Omental fat pad (tissue), 4 donors: Measurements from ENCODE around the gene ROBO2. TPM values are rescaled to one million over a fixed set of nuclear protein-coding genes. Genes with fewer than 3 reads are reported as not detected.

Experiments used
- ATAC-seq: fragments of 150-250 bp; one replicate; pipeline ENCODE4 v1.9.1; 2016; ENCODE audit warnings: mild to moderate bottlenecking, moderate library complexity; ENCODE audit not compliant: low FRiP score
- DNase-seq: peaks from one replicate; pipeline ENCODE4 v3.0.0-alpha.2; 2019; ENCODE audit warnings: low spot score
- total RNA-seq, 4 donors: library from RNA; depleted of rRNA; stranded (reverse); fragments of >200 nt; gene quantifications; one replicate each; pipeline ENCODE4 v1.1.0, GENCODE V29; 2016
- TF ChIP-seq, protein P1 (sequence below), 3 donors: fragments of 450-650 bp; IDR thresholded peaks; one replicate each; pipeline ENCODE4 v1.5.1; 2016 to 2017; ENCODE audit warnings: antibody characterized with exemption in 3 of 3, mild to moderate bottlenecking in 3 of 3, moderate library complexity in 2 of 3

ROBO2 gene
- total RNA-seq, 4 donors from 2014 or later, result 0.12 to 1.3 (median 1.1) TPM

DNA sequence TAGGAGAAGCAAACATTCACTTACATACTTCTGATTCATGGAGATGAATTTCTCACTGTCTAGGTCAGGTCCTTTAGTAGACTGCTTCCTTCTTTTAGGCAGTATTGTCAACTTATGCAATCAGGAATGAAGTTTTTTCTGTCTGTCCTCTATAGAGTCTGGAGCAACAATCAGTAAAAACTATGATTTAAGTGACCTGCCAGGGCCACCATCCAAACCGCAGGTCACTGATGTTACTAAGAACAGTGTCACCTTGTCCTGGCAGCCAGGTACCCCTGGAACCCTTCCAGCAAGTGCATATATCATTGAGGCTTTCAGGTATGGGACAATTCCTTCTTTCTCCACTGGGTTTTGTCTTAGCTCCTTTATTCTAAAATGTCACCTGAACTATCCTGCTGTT is 523.1 kb downstream of the ROBO2 start:
- DNase-seq (no peak), ATAC-seq (no peak)
- TF ChIP-seq, protein P1, sequence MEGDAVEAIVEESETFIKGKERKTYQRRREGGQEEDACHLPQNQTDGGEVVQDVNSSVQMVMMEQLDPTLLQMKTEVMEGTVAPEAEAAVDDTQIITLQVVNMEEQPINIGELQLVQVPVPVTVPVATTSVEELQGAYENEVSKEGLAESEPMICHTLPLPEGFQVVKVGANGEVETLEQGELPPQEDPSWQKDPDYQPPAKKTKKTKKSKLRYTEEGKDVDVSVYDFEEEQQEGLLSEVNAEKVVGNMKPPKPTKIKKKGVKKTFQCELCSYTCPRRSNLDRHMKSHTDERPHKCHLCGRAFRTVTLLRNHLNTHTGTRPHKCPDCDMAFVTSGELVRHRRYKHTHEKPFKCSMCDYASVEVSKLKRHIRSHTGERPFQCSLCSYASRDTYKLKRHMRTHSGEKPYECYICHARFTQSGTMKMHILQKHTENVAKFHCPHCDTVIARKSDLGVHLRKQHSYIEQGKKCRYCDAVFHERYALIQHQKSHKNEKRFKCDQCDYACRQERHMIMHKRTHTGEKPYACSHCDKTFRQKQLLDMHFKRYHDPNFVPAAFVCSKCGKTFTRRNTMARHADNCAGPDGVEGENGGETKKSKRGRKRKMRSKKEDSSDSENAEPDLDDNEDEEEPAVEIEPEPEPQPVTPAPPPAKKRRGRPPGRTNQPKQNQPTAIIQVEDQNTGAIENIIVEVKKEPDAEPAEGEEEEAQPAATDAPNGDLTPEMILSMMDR (IDR thresholded peaks at IDR 0.05), result no peak

DNA sequence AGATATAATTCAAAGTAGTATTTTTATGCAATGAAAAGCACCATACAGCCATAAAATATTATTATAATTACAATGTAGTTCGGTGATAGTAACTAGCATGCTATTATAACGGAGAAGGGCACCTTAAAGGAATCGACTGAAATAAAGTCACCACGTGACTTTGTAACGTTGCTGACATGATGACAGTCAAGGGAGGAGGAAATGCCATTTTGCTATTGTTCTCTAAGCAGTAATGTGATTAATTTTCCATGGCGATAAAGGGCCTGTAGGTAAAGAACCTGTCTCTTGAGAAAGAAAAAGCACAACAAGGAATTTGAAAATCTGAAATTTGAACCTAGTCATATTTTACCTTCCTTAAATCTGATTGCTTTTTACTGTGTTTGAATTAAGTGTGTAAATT is 526.2 kb downstream of the ROBO2 start:
- TF ChIP-seq, protein P1 (IDR thresholded peaks at IDR 0.05), result no peak
- ATAC-seq (no peak), DNase-seq (no peak)

DNA sequence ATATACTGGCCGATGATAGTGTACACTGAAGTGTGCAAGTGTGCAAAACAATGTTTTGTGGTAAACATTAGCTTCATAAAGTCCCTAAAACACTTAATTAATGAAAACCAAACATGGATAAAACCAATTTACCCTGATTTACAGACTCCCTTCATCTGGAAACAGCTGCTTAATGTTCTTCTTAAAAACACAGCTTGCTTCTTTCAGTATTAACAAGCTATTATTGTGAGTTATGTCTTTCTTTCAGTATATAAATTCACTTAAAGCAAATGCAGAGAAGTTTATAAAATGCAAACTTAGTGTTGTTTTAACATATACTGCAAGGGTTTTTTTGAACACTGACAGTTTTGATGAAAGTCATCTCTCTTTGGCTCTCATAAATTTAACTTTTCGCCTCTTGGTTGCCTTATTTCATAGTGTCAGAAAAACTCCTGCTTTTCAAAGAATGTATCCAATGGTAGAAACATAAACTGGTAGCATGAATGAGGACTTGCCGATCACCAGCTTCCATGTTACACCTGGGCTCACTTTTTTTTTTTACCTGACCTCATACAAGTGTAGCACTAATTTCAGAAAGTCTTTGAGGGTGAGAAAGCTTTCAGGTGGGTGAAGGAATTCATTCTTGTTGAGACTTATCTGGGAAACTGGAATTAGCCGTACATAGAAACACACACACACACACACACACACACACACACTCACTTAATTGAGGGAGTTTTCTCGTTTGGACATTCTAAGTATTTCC is 532.2 kb downstream of the ROBO2 start:
- TF ChIP-seq, protein P1 (IDR thresholded peaks at IDR 0.05), result no peak
- ATAC-seq, result no peak
- no peak for DNase-seq

DNA sequence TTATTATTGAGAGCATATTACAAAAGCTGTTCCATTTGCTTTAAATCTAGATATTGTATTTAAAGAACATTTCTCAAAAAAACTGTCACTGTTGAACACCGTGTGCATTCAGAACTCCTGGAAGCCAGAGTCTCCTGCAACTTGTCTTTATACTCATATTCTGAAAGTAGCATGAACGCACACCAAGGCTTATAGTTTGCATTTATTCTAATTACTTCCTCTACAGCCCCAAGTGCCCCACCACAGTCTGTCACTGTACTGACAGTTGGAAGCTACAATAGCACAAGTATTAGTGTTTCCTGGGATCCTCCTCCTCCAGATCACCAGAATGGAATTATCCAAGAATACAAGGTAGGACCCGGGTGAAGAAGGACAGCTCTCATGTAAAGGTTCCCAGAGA is 537.4 kb downstream of the ROBO2 start:
- ATAC-seq (no peak), DNase-seq (no peak)
- TF ChIP-seq, protein P1 (IDR thresholded peaks at IDR 0.05), result no peak

DNA sequence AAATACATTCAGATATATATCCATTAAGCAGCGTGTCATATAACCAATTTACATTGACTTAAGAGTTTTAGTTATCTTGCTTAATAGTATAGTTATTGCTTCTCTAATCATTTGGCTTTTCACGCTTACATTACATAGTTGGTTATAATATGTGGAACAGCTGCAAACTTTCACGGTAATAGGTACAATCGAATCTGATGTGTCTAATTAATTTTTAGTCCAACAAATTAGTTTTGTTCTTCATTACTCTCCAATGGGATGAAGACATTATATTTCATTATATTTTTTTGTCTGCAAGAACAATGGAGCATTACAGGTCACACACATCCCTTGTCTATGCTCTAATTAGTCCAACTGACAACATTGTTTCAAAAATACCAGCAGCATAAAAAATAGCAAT is 546.3 kb downstream of the ROBO2 start:
- ATAC-seq (no peak), DNase-seq (no peak)
- TF ChIP-seq, protein P1 (IDR thresholded peaks at IDR 0.05), result no peak

DNA sequence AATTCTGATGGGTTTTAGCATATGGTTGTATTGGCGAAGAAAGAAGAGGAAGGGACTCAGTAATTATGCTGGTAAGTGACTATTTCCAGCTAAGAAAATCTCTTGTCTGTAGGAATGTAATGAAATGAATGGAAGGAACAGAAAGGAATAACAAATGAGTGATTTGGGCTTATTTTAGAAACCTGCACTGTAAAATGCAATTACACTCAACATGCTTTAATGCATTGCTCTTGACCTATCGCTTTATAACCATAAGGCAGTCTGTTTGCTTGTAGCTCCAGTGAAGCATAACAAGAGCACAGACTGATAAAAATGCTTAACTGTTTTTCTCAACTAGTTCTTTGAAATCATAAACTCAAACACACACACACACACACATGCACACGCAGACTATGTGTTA is 549.0 kb downstream of the ROBO2 start:
- TF ChIP-seq, protein P1 (IDR thresholded peaks at IDR 0.05), result no peak
- DNase-seq (no peak), ATAC-seq (no peak)

DNA sequence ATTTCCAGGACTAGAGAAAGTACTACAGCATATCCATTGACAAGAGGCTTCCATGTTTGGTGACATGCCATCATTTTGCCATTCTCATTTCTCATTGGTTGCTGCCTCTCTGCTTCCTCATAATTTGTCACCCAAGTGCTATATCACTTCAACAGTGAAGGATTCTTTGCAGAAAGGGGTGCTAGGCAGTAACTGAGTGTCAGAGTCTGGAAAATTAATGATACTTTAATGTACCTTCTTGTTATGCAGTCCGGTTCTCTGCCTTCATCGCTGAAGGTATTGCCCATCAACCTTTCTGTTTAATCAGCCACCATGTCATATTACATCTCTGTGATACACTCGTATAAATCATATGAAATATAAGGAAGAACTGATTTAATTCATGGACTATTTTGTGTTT is 550.3 kb downstream of the ROBO2 start:
- ATAC-seq (no peak), DNase-seq (no peak)
- TF ChIP-seq, protein P1 (IDR thresholded peaks at IDR 0.05), result no peak
